Renal cortical epithelial cell (primary cell): ENCODE data around the gene KIAA0040. TPM values are rescaled to one million over a fixed set of nuclear protein-coding genes. Genes with fewer than 3 reads are reported as not detected.
"Not testable (repeated sequence)": the region's sequence is repeated elsewhere in the genome, so short reads cannot be mapped to it uniquely, and the experiment has no call there.

Experiments used
- DNase-seq: peaks from one replicate; pipeline ENCODE4 v3.0.0-alpha.2; 2011; ENCODE audit warnings: low read depth
- total RNA-seq: library from RNA; depleted of rRNA; stranded (reverse); fragments of >200 nt; gene quantifications from 2 replicates; pipeline ENCODE4 v1.2.3, GENCODE V29; 2014

KIAA0040 gene
- total RNA-seq, 1 donor from 2014 or later, result 8.7 TPM

DNA sequence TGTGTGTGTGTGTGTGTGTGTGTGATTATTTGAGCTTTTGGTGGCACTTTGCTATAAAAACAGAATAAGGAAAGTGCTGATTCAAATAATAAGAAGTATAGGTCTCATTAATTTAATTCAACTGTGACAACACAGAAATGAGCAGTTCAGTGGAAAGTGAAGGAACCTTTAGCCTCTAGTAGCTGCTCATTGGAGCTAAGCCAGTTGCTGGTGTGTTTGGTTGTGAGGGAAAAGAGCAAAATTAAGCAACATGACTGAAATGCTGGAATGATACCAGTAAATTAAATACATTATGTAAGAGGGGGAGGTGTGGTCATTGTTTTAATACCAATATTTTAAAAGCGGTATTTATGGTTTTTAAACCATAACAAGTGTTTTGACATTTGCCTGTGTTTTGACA, 55.2 kb downstream of the KIAA0040 start:
- no peak for DNase-seq

DNA sequence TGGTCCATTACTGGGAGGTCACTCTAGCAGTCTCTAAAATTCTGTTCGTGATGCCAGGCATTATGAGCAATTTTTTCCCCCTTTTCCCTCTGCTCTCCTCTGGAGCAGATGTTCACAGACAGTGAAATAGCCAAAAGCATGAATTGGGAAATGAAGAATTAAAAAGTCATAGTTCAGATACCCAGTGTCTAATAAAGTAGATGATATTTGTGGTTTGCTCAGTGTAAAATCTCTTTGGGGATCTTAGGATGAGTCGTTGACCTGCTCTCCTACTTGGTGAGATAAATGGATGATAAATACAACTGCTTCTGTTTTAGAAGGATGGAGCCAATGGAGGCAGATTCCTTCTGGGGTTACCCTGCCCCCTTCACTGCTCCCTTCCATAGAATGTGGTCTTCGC, 56.3 kb downstream of the KIAA0040 start:
- DNase-seq, result no peak

DNA sequence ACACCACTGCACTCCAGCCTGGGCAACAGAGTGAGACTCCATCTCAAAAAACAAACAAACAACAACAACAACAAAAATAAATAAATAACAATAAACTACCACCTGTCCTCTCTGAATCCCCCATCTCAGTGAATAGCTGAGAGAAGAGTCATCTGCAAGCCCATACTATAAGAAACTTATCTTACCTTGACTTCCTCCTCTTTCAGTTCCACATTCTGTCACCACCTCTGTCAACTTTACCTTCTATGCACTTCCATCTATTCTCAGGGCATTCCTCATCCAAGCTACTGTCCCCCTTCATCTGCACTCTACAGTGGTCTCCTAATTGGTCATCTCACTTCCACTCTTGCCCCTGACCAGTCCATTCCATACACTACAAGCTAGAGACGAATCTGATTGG, 58.1 kb downstream of the KIAA0040 start:
- no peak for DNase-seq

DNA sequence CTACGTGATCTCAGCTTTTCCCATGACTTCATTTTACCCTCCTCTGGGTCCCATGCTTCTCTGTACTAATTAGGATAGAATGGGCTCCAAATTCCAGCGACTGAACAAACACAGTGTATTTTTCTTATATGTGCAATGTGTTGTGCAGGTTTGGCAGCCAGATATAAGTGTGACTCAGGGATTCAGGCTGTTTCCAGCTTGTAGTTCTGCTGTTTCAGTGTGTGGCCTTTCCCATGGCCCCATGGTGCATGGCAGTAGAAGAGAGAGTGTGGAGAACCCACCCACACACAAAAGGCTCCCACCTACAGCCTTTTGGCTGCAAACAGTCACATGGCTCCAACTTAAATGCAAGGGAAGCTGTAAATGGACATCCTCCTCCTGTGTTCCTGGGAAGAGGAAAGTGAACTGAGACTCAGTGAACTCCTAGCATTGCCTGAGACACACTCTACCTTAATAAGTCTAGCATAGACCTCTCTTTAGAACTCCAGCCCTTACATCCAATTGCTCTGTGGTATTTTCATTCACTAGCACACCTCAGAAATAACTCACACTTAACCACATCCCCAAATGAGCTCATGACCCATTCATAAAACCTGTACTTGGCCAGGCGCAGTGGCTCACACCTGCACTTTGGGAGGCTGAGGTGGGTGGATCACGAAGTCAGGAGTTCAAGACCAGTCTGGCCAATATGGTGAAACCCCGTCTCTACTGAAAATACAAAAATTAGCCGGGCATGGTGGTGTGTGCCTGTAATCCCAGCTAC, 58.7 kb downstream of the KIAA0040 start:
- DNase-seq, result no peak

DNA sequence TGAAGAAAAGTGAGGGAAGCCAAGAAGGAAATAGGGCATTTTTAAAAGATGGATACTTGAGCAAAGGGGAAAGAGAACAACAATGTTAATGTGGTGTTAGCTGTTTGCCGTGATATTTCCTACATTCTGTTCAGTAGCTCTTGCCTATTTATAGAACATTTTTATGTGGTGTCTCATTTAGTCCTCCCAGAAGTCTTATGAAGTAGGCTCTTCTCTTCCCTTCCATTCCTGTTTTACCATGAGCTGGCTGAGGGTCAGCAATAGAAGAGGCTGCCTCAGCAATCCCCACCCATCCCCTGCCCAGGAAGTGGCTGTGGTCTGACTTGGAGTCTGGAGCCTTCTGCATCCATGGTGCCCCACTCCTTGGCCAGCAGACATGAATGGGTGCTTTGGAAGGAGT, 60.1 kb downstream of the KIAA0040 start:
- DNase-seq, result no peak

DNA sequence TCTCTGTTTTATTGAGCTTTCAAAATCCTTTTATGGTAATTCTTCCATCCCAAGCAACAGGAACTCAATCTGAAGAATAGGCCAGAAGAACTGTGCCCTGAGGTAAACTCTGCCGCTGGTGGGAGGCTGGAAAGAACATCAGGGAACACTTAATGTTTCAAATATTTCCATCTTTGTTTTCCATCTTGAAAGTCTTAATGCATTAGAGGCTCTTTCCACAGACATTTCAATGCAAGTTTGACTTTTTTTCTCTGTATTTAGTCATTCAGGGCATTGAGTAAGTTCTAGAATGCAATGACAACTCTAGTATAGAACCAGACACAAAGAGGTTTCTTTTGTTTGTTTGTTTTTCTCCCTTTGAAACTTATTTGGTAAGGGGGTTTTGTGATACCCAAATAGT, 61.5 kb downstream of the KIAA0040 start:
- DNase-seq, result no peak

DNA sequence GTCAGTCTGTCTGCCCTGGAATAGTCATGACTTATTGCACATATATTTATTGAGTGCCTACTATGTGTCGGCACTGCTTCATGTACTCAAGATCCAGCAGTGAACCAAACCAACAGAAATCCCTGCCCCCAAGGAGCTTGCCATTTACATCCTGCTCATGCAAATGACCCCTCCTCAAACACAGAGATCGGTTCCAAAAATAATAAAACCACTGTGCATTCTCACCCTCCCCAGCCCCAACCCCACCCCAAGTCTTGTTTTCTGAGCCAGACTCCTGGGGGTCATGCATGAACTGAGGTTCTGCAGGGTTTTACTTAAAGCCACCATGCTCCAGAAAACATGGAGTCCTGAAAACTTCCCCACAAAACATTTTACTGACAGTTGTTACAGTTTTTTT, 61.9 kb downstream of the KIAA0040 start:
- no peak for DNase-seq

DNA sequence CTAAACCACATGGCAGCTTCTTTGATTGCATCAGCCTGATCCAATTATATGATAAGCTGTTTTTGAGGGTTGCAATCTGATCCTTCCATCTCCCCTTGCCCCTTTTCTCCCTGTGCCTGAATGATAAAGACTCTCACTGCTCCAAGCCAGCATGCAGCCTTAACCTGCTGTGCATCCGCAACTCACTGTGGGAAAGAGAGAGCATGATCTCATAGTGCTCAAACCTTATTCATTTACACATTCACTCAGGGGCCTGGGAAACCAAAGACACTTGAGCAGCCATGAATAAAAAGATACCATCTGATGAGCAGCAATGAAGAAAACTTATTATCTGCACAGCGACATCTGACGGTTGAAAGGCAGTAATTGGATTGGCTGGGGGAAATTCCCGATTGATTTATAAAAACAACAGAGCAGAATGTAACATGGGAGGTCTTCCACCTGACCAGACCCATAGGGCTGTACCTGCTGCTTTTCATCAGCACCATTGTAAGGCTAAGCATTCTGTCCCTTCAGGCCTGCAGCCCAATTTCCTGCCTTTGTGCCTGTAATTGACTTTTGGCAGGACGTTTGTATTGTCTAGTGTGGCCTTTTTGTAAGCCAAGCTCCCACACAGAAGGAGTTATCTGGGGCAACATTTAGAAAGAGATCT, 62.5 kb downstream of the KIAA0040 start:
- DNase-seq, result peak; percentile 34

DNA sequence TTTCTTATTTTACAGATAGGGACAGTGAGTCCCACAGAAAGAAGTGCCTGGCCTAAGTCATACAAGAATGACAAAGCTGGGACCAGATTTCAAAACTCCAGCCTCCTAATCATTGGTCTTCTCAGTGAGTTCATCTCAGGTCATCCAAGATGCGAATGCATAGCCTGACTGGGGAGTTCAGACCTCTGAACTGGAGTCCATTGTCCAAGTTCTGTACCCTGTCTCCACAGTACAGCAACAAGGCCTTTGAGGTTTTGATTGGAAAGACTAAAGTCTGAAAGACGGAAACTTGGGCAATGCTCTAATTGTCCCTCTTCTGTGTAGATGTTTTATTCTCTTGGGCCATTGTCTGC, 63.0 kb downstream of the KIAA0040 start:
- no peak for DNase-seq

DNA sequence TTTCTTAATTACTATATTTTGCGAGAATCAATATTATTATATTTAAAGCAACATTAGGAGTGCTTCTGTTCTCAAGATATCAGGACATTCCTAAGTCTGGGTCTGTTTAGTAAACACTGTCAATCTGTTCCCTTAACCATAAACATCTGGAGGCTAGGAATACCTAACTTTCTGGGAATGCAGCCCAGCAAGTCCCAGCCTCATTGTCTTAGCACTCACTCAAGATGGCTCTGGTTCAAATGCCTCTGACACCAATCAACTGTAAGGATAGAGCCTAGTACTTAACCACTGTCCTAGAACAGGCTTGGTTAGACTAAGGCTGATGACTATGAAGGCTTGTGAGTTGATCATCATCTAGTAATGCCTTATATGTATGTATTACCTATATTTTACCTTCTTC, 63.4 kb downstream of the KIAA0040 start:
- no peak for DNase-seq

DNA sequence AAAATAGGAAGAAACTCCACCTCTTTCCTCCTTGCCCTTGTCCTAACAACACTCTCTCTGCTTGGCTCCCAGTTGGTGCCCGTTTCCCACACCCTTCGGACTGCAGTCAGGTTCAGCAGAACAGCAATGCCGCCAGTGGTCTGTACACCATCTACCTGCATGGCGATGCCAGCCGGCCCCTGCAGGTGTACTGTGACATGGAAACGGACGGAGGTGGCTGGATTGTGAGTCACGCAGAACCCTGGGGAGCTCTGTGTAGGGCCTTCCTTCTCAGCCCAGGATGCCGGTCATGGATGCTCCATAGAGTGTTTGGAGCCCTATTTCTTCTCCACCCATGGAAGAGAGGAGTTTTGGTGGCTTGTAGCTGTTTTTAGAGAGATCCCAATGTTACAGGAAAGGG, 64.1 kb downstream of the KIAA0040 start:
- no peak for DNase-seq

DNA sequence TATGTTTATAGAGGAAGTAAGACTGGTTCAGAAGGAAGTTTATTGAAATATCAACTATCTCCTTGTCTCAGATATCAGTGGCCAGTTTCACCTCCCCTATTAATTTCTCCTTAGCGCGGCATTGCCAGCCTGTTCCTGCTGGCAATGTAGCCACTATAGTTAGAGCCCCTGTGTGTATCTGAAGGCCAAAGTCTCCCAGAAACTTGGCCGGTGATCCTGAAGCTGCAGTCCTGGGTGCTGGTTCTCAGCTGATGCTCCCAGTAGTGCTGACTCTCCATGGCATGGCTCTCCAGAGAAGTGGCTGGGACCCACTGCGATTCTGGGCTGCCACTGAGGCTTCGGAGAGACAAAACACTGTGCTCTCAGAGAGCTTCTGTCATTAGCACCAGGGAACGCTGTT, 65.0 kb downstream of the KIAA0040 start:
- DNase-seq, result no peak

DNA sequence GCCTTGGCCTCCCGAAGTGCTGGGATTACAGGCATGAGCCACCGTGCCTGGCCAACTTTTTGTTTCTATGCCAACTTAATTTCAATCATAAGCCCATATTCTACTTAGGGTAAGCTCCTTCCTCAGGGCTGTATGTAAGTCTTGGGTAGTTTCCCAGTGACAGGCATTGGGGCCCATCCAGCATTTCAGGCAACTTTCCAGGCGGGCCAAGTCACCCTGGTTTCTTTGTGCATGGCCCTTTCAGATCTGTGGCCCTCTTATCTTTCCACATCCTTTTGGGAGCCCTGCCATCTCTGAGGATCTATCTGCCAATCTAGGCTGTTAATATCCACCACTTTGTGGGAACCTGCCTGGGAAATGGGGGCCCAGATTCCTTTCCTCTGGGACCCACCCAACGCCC, 66.2 kb downstream of the KIAA0040 start:
- DNase-seq, result no peak

DNA sequence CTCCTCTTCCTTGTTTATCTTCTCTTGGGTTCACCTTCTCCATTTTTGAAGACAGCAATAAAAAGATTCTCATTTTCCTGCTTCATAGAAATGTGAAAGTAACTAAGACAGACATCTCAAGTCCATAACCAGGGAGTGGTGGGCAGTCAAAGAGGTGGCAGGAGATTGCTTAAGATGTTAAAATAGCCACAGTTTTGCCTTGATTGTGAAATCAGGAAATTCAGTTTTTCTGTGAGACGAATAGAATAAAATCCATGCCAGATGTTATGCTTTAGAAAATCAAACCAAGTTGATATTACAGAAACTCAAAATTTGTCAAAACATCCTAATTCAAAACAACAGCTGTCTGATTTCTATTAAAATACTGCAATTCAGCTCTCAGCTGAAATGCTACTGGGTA, 67.7 kb downstream of the KIAA0040 start:
- DNase-seq, result no peak

DNA sequence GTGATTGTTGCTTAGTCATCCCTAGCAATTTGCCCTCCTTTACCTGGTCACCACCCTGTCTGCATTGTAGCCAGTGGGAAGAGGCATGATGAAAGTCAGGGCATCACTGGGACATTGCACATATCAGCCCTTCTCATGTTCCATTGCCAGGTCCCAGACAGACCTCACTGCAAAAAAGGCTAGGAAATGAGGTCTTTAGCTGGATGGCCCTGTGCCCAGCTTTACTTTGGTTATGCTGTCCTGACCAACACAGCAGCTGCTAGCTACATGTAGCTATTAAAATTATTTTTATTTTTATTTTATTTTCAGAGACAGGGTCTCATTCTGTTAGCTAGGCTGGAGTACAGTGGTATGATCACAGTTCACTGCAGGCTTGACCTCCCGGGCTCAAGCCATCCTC, 72.1 kb downstream of the KIAA0040 start:
- no peak for DNase-seq

DNA sequence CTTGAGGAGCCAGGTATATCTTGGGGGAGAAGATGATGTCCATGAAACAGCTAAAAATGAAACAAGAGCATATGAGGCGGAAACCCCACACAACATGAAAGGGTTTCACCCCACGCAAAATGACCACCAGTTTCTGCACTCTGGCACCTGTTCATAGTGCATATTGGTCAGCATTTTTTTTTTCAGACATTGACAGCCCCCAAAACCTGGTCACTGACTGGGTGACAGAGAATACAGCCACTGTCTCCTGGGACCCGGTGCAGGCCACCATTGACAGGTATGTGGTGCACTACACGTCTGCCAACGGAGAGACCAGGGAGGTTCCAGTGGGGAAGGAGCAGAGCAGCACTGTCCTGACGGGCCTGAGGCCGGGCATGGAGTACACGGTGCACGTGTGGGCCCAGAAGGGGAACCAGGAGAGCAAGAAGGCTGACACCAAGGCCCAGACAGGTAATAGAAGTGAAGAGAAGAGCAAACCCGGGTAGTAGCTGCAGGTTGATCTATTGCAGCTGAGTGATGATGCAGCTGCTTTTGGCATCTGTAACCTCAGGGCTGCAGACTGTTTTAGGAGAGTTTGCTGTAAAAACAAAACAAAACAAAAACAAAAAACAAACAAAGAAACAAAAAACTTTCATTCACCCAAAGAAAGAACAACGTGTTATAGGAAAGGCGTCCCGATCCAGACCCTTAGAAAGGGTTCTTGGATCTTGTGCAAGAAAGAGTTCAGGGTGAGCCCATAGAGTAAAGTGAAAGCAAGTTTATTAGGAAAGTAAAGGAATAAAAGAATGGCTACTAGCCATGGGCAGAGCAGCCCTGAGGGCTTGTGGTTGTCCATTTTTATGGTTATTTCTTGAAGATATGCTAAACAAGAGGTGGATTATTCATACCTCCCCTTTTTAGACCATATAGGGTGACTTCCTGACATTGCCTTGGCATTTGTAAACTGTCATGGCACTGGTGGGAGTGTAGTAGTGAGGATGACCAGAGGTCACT, 73.9 kb downstream of the KIAA0040 start:
- no peak for DNase-seq

DNA sequence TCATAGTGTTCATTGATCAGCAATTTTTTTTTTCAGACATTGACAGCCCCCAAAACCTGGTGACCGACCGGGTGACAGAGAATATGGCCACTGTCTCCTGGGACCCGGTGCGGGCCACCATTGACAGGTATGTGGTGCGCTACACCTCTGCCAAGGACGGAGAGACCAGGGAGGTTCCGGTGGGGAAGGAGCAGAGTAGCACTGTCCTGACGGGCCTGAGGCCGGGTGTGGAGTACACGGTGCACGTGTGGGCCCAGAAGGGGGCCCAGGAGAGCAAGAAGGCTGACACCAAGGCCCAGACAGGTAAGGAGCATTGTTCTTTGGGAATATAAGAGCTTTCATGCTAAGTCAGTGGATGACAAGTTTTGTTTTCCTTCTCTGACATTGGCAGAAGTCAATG, 75.7 kb downstream of the KIAA0040 start:
- DNase-seq, result no peak

DNA sequence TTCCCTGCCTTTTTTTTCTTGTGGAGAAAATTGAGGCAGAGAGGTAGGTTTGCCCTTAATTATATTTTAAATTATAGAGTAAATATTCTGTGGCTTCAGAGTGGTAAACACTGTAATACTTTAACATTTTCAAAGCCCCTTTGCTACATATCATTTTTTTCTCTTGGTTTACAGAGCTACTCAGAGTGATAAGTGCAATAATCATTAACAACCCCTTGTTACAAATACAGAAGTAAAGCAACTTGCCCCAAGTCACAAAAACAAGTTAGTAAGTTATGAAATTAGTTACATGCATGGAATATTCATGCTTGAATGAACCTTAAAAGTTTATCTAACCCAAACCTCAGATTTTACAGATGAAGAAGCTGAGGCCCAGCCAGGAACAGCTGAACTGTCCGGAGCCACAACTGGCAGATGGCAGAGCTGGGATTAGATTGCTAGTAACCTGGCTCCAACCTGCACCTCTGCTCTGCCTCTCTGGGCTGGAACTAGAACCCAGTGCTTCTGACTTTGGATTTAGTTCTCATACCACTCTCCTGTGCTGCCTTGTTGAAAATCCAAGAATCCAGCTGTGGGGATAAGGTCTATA, 76.3 kb downstream of the KIAA0040 start:
- no peak for DNase-seq

DNA sequence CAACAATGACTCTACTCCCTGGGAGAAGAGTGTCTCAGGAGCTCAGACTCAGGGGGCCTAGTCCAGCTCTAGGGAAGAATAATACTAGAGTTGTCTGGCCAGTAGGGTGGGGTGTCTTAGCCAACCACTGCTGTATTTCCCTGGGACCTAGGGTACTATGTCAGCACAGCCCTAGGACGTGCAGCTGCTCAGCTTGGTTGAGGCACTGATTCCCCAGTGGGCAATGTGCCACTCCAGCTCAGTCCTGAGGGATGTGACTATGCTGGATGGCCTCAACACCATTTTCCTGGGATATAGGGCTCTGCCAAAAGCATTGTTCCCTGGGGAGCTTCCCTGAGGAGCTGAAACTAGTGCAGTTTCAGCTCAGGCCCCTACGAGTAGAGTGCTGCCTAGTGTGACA, 77.6 kb downstream of the KIAA0040 start:
- DNase-seq, result no peak

DNA sequence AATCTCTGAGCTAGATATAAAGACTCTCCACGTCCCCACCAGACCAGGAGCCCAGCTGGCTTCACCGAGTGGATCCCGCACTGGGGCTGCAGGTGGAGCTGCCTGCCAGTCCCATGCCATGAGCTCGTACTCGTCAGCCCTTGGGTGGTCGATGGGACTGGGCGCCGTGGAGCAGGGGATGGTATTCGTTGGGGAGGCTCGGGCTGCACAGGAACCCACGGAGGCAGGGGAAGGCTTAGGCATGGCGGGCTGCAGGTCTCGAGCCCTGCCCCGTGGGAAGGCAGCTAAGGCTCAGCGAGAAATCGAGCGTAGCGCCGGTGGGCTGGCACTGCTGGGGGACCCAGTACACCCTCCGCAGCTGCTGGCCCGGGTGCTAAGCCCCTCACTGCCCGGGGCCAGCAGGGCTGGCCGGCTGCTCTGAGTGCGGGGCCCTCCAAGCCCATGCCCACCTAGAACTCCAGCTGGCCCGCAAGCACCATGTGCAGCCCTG, 84.2 kb downstream of the KIAA0040 start:
- DNase-seq, result not testable (repeated sequence)
